Cerebellar cortex (tissue), 1 donor: ENCODE data around the gene SLC9B2.

ENCODE experiments used
- DNase-seq: peaks from one replicate; pipeline ENCODE4 v3.0.0-alpha.2; 2015; ENCODE audit warnings: low spot score

SLC9B2 gene, protein sequence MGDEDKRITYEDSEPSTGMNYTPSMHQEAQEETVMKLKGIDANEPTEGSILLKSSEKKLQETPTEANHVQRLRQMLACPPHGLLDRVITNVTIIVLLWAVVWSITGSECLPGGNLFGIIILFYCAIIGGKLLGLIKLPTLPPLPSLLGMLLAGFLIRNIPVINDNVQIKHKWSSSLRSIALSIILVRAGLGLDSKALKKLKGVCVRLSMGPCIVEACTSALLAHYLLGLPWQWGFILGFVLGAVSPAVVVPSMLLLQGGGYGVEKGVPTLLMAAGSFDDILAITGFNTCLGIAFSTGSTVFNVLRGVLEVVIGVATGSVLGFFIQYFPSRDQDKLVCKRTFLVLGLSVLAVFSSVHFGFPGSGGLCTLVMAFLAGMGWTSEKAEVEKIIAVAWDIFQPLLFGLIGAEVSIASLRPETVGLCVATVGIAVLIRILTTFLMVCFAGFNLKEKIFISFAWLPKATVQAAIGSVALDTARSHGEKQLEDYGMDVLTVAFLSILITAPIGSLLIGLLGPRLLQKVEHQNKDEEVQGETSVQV

DNA sequence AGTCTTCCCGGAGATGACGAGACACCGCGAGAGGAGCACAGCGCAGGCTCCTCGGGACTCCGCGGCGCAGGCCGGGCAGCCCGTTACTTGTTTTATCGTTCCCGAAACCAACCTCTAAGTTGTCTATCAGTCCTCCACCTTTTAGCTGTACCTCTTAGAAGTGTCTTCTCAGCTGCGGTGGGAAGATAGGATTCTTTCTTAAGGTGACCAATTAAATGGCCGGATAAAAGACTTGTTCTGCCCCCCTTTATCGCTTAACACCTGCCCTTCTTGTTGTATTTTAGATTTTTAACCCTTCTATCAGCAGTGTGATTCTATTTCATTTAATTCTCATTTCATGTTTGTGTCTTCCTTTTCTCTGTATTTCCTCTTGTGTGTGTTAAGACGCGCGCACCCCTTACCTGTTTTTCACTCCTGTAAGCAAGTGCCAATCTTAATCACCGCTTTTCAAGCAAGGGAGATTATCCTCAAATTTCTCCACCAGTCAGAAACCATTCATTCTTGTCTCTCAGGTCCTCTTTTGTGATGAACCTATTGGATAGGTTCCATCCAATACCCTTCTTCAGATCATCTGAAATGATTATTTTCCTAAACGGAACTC lies at the start of gene SLC9B2:
Gene SLC9B2, minus strand, starts transcription at position 15 of the 601 bp plus-strand sequence. CDS start 9,211 bp downstream, outside the sequence.
- DNase-seq: peak; percentile 69

DNA sequence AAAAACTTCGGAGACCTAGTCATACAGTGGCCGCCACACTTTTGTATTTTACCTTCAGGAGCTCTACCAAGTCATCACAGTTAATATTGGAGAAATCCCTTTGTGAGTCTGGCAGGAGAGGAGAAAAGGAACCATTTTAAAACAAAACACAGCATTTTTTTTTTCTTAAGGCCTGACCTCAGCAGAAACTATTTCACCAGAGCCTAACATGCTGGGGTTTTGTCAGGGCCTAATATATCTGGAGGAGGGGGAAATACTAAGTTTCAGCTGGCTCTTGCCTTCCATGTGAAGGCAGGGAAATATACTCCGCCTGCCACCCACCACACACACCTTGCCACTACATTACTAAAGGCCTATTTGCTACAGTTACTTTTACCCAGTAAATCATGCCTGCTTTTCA lies 49.6 kb upstream of the SLC9B2 start:
- no peak for DNase-seq

DNA sequence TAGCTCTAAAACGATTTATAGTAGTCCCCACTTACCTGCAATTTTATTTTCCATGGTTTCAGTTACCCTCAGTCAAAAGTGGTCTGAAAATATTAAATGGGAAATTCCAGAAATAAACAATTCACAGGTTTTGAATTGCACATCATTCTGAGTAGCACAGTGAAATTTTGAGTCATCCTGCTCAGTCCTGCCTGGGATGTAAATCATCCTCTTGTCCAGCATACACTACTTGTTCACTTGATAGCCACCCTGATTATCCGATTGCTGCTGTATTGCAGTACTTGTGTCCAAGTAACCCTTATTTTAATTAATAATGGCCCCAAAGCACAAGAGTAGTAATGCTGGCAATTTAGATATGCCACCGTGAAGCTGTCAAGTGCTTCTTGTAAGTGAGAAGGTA lies 46.6 kb upstream of the SLC9B2 start:
- no peak for DNase-seq

DNA sequence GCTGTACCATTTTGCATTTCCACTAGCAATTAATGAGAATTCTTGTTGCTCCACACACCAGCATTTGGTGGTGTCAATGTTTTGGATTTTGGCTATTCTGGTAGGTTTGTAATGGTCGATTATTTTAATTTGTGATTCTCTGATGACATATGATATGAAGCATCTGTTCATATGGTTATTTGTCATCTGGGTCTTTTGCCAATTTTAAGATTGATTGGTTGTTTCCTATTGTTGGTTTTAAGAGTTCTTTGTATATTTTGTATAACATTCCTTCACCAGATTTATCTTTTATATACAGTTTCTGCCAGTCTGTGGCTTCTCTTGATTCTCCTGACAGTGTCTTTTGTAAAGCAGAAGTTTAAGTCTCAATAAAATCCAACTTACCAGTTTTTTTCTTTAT lies 41.6 kb upstream of the SLC9B2 start:
- DNase-seq: no peak

DNA sequence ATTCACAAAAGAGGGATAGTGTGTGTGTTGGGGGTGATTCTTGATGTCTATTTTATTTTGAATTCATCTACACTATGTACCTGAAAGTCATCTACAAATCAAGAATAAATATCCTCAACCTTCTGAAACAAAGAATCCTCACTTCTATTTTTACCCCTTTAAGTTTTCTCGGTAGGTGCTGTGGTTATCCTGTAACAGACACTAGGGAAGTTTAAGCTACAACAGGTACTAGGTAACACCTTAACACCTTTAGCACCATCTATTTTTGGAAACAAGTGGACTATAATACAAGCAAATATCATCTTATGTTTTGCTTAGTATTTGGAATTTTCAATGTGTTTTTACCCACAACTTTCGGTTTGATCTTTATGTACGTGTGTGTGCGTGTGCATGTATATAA lies 35.0 kb upstream of the SLC9B2 start:
- no peak for DNase-seq

DNA sequence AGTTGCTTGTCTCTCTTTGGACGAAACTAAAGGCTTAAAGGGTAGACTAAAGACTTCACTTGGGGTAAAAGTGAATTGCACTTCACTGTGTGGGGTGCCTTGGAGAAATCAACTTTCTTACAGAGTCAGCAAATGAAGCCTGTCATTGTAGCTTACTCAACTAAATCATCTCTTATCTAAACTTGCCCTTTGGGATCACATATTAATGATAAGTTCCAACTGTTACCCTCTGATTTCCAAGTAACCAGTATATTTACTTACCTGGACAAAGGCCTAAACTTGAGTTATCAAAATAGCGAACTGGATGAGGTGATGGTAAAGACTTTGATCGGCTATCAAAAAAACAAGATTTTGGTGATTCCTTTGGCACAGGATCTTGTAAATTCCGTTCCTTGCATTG lies 32.0 kb upstream of the SLC9B2 start:
- DNase-seq: no peak

DNA sequence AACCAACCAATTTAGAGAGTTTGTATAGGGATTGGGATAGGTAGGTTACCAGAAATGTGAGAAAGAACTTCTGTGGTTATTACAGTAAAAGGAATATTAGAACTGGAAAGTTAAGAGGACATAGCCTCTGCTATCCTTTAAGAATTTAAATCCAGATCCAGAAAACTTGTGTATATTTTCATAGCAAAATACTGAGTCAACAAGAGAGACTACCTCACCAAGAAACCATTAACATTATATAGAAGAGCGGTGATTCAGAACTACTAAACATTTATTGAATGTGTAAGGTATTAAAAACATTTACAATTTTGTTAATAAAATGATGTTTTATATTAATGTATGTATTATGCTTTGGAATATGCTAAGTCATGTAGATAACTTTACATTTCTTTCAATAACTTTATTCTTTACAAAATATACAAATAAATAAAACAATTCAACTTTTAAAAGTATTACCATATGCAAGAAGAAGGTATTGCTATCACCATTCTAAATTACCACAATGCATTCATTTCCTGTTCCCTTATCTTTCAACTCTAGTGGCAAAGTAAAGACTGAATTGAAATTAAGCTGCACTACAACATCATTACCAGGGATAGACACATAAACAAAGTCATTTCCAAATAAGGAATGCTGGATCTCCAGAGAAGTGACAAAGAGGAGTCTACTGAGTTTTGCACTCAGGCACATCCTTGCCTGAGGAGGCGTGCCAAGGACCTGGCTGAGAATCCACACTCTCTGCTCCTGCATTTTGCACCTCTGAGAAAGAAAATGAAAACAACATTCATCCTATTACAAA lies 29.2 kb upstream of the SLC9B2 start:
- no peak for DNase-seq

DNA sequence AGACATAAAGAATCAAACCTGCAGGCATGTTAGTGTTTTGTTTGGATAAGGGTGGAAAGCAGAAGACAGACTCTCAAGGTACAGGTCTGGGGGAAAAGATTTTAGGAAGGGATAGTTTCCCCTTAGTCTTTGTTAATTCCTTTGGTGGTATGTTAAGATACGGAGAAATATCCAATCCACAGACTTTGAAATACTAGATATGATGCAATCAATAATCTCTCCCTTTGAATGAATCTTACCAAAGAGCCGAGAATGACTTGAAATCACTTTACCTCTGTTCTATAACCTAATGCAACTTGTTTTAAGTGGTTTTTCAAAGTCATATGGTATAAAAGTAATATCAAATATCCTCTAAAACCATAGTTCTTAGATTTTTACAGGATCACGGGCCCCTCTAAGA lies 28.3 kb upstream of the SLC9B2 start:
- no peak for DNase-seq

DNA sequence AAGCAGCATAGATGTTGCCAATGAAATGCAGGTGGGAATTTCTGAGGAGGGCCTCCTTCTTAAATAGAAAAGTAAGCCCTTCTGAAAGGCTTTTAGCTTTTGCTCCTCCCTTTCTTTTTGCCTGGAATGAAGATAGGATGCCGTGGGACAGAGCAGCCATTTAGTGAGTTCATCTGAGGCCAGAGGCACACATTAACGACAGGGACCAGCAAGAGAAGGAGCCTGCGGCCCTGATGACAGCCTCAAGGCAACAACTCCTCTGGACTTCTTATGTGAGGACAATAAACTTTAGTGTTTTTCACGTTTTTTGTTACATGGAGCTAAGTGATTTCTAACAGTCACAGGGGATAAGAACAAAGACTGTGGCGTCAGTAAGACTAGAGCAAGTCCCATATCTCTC lies 24.1 kb upstream of the SLC9B2 start:
- DNase-seq: peak; percentile 18

DNA sequence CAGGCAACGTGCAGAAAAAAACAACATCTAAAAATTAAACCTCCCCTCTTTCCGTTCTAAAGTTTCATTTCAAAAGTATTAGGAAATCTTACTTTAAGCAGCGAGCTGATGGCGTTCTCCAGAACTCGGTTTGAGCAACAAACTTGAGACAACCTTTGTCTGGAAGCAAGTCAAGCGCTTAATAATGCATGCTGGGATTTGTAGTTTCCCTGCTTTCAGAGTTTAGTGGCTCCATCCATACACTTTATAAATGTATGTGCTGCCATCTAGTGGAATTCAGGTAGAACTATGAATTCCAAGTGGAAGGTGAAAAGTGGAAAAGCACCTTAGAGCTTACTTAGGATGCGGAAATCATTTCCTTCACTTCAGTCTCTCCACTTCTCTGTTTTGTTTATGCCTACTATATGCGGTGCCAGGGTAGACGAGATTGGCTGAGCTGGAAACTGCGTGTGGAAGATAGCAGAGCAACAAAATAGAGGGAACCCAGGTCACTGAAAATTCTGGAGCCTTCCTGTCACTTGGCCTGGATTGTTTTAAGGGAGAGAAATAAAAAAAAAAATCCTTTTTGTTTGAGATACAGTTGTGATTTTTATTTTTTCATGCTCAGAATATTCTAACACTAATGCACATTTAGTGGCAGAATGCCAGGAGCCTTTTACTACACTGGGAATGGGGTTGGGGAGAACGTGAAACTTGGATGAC lies 23.3 kb upstream of the SLC9B2 start, which contains the start of gene BDH2:
Gene BDH2, minus strand, starts transcription at position 144 of the 702 bp plus-strand sequence. CDS start 3,580 bp downstream, outside the sequence.
- DNase-seq: peak; percentile 92

DNA sequence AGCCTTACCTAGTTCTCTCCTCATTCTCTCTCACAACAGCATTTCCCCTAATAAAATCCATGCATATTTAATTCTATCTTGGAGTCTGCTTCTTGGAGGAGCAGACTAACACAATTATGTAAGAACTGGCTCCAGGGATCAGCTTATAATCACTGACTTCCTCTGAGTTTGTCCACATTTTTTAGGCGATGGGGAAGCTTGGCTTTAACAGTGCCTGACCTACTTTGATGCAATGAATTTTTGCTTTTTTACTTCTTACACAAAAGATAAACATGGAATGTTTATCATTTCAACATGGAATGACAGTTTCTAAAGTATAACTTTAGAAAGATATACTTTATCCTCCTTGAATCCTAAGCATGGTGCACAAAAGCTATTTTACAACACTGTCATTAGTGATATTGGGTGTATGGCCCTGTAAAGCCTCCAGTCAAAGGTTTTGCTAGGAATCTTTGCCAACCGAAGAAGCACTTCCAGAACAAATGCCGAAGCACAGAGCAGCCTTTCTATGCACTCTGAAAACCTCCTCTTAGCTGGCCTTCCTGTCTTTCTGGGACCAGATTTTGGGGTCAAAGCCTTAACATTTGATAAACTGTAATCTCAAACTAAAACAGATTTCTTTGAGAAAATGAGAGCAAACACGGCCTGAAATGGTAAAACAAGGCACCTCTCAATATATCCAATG lies 22.3 kb upstream of the SLC9B2 start:
- no peak for DNase-seq

DNA sequence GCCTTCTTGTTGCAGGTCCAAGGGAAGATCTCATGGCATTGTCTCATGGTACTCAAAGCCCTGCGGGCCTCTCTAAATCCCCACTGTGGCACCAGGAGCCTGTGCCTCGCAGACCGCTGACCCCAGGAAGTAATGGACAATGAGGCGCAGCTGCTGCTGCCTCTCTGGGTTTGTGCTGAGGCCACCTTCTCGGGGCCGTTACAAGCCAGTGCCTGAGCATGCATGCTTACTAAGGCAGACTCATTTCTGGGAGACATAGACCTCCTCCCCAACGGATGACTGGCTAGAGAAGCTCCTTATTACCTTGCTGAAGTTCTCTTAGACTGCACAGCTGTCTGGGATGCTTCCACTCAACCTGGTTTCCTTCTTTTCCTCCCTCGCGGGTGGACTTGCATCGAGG lies 21.8 kb upstream of the SLC9B2 start:
- no peak for DNase-seq

DNA sequence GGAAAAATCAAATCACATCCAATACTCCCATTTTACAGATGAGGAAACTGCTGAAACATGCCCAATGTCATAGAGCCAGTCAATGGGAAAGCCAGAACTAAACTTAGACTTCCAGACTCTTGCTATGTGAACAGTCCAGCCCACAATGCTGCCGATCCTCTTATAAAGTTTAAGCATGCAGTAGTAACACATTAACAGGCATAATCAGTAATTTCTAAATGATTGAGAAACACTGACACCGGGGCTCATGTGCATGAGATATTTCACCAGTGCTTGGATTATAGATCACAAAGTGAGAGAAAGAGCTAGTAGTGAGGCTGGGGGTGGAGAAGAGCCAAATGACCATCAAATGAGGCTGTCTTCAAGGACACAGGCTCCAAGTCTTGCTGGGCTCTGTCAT lies 20.6 kb upstream of the SLC9B2 start:
- DNase-seq: no peak

DNA sequence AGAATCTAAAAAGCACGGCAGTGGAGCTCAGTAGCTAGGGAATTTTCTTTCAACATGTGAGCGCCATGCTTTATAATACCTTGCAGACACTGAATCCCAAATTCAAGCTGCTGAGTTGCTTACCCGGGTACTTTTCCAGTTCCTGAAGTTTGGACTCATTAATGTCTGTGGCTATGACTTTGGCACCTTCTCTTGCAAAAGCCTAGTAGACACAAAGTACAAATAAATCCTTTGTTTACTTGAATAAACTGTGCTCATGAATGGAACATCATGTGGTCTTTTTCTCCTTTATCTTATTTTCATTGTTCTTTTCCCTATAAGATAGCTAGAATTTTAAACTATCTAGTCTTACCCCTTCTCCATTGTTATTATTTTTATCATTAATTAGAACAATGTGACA lies 18.5 kb upstream of the SLC9B2 start:
- no peak for DNase-seq

DNA sequence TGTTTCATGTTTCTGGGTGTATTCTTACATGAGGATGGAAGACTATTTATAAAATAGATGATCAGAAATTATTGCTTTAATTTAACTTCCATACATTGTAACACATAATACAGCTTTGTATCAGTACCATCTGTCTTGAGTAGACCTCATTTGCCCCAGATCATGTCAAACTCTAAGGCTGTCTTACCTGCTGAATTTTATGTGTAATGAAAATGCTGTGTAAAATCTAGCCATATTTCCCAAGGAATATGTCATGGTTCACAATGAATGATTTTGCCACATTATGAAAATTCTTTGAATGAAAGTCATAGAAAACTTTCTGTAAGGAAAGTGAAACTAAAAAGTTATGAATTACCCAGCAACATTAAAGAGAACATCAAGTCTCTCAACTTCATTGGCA lies 15.7 kb upstream of the SLC9B2 start:
- DNase-seq: no peak

DNA sequence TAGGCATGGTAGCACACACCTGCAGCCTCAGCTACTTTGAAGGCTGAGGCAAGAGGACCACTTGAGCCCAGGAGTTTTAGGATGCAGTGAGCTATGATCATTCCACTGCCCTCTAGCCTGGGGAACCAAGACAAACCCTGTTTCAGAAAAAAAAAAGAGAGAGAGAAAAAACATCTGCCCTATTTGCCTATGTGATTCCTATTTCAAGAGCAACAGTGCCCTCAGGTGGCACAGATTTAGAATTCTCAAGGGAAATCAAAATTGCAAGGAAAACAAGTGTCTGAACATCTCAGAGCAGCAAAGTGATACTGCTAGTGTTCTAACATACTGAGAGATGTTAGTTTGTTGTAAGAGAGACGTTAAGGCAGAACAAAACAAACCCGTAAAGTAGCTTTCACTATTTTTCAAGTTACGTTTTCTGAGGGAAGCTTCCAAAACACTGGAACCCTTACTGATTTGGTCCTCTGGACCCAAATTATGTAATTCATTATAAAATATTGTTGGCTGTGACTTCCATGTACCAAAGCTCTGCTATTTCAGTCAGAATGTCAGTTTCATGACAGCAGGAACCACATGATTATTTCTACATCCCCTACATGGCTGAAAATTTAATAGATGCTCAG lies 15.2 kb upstream of the SLC9B2 start:
- peak; percentile 80 for DNase-seq

DNA sequence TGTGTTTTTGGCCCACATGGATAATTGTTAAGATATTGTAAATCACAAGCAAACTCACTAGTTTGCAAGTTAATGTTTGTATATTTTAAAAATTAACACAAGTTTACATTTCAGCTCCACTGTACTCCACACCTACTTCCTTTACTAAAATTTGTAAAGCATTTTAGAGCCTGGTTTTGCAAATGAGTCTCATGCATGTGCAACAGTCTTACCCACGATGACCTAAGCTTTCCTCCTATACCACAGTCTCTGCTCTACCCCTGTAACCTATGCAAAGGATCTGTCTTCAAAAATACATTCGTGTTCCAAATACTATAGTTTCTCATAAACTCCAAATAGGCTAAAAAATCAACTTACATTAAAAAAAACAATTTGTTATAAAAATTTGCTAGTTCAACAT lies 12.9 kb upstream of the SLC9B2 start:
- no peak for DNase-seq

DNA sequence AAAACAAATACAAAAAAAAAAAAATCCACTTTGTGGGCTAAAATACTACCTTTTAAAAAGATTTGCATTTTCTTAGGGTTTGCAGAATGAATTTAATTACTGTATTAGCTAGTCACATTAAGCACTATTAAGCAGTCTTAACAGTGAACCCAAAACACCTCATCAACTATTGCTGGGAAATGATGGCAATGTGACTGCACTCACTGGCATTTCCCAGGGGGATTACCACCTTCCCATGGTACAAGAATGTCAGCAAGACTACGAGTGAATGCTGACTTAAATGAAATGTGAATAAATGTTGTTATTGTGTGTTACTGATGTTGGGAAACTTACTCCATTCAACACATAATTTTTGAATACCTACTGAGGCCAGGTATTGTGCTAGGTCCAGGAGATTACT lies 10.0 kb upstream of the SLC9B2 start:
- DNase-seq: no peak

DNA sequence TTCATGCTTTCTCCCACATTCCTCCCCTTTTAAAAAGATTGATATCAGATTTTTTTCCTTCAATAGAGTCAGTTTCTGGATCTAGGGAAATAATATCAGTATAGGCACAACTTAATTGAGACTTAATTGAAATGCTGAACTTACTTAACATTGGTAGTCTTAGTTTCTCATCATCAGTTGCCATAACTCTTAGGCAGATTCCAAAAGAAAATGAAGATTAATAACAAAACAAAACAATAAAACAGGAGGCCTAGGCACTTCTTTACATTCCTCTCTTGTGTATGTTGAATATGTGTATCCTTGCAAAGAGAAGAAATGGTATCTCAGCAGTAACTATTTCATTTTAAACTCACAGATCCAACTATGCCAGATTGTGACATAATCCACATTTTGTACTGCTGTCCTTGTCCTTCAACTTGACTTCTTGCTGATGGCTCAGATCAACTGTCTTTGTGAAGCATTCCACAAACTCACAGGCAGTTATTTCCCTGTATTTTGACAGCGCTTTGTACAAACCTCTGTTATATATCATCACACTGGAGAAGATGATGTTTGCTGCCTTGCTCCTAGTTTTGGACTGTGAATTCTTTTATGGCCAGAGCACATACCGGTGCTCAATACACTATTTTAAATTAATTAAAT lies 9.1 kb upstream of the SLC9B2 start:
- DNase-seq: no peak

DNA sequence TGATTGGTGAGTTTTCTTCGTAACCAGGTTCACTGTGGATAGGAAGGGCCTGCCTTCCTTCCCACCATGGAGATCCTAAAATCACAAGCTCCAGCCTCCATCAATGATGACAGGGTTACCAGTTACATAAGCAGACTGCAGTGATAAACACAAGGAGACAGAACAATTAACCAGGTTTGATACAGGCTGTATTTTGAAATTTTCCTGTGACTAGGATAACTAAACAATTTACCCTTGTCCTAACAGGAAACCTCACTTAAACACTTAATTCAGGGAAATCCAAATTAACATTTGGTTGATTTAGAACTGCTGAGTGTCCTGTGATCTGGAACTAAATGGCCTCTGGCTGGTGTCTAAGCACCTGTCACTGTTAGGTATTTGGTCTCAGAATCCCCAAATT lies 3.1 kb upstream of the SLC9B2 start:
- DNase-seq: peak; percentile 70
